ENCODE measurements around the gene CFAP157. TPM values are rescaled to one million over a fixed set of nuclear protein-coding genes. Genes with fewer than 3 reads are reported as not detected.

CFAP157 gene
- total RNA-seq, 4 donors from 2014 or later: 0.27 TPM; not detected in 3

GRCh38 chr9:127716412-127716811 lies 9.6 kb downstream of the CFAP157 start:
- no peaks in the 10 kb centered on the region for H3K27me3 ChIP-seq
- no peak for TF ChIP-seq POLR2A (IDR thresholded peaks at IDR 0.05)
- TF ChIP-seq CTCF (IDR thresholded peaks at IDR 0.05): no peak
- no peaks in the 10 kb centered on the region for H3K36me3 ChIP-seq
- H3K9me3 ChIP-seq: no peaks in the 10 kb centered on the region
- DNase-seq: no peak
- peaks cover 0 to 15% (median 8%) of the 10 kb centered on the region in 4 donors for H3K4me1 ChIP-seq
- peak overlapping the region in 2 of 4 donors; percentile 69 to 78 for H3K4me3 ChIP-seq
- H3K27ac ChIP-seq: peak overlapping the region in 3 of 4 donors; percentile 67 to 84 (median 74)

GRCh38 chr9:127717766-127718165 lies 11.0 kb downstream of the CFAP157 start:
- Histone ChIP-seq H3K27ac (no peak overlapping the region), H3K36me3 (no peaks in the 10 kb centered on the region), H3K9me3 (no peaks in the 10 kb centered on the region), H3K4me3 (no peak overlapping the region), H3K4me1 (peaks cover 0 to 19% (median 9%) of the 10 kb centered on the region in 4 donors), H3K27me3 (no peaks in the 10 kb centered on the region)
- DNase-seq: no peak
- TF ChIP-seq POLR2A (IDR thresholded peaks at IDR 0.05) (no peak), CTCF (IDR thresholded peaks at IDR 0.05) (no peak)

- no peak for TF ChIP-seq POLR2A (IDR thresholded peaks at IDR 0.05)
- no peak for TF ChIP-seq CTCF (IDR thresholded peaks at IDR 0.05)
- DNase-seq: no peak
- no peak overlapping the region for H3K27ac ChIP-seq
- H3K9me3 ChIP-seq: no peaks in the 10 kb centered on the region
- no peaks in the 10 kb centered on the region for H3K36me3 ChIP-seq
- H3K4me3 ChIP-seq: no peak overlapping the region
- no peaks in the 10 kb centered on the region for H3K27me3 ChIP-seq
- peaks cover 0 to 7% (median 4%) of the 10 kb centered on the region in 4 donors for H3K4me1 ChIP-seq
Observed at GRCh38 chr9:127720031-127720864, 13.5 kb downstream of the CFAP157 start.

GRCh38 chr9:127720865-127721227 lies 14.1 kb downstream of the CFAP157 start:
- DNase-seq: no peak
- TF ChIP-seq POLR2A (IDR thresholded peaks at IDR 0.05) (no peak), CTCF (IDR thresholded peaks at IDR 0.05) (no peak)

GRCh38 chr9:127721391-127721821 lies 14.6 kb downstream of the CFAP157 start:
- Histone ChIP-seq H3K36me3 (no peaks in the 10 kb centered on the region), H3K27ac (no peak overlapping the region), H3K9me3 (no peaks in the 10 kb centered on the region), H3K27me3 (no peaks in the 10 kb centered on the region), H3K4me1 (peaks cover 0 to 7% (median 0%) of the 10 kb centered on the region in 4 donors), H3K4me3 (no peak overlapping the region)
- no peak for DNase-seq
- TF ChIP-seq CTCF (IDR thresholded peaks at IDR 0.05) (no peak), POLR2A (IDR thresholded peaks at IDR 0.05) (no peak)

More at GRCh38 chr9:127720865-127721227, 14.1 kb downstream of the CFAP157 start:
- Histone ChIP-seq H3K36me3 (no peaks in the 10 kb centered on the region), H3K4me1 (peaks cover 0 to 7% (median 4%) of the 10 kb centered on the region in 4 donors), H3K9me3 (no peaks in the 10 kb centered on the region), H3K27ac (no peak overlapping the region), H3K27me3 (no peaks in the 10 kb centered on the region), H3K4me3 (no peak overlapping the region)

Measured in Peyer's patch (tissue), 4 donors.